GM11168 (cell line): Measurements from ENCODE around the gene FAM204A.

Experiments used
- in situ Hi-C: fragments of 300-500 bp; cut with MboI; formaldehyde crosslinking; loops from one replicate; pipeline ENCODE4 v1.12.0; 2022; ENCODE audit warnings: low sequenced_read_pairs; ENCODE audit not compliant: unreplicated experiment

Gene FAM204A

GRCh38 chr10:118341791-118342637, at the start of gene FAM204A:
TSS of gene FAM204A (minus strand) at chr10:118342324. CDS start at chr10:118336415, 5,909 bp downstream.
- in situ Hi-C loops = no loop called here

- in situ Hi-C loops = no loop called here
Measured at GRCh38 chr10:118383699-118384098, 41.6 kb upstream of the FAM204A start.

- in situ Hi-C loops = no loop called here
Measured at GRCh38 chr10:118383063-118383689, 41.1 kb upstream of the FAM204A start.

GRCh38 chr10:118374404-118374803, 32.3 kb upstream of the FAM204A start:
- in situ Hi-C loops = no loop called here

- in situ Hi-C loops = no loop called here
Measured at GRCh38 chr10:118373786-118374185, 31.7 kb upstream of the FAM204A start.

- in situ Hi-C loops = no loop called here
Measured at GRCh38 chr10:118370499-118370898, 28.4 kb upstream of the FAM204A start.

GRCh38 chr10:118369641-118370205, 27.6 kb upstream of the FAM204A start:
- in situ Hi-C loops = no loop called here

- in situ Hi-C loops = no loop called here
Measured at GRCh38 chr10:118365702-118366101, 23.6 kb upstream of the FAM204A start.

GRCh38 chr10:118362103-118362502, 20.0 kb upstream of the FAM204A start:
- in situ Hi-C loops = no loop called here

- in situ Hi-C loops = no loop called here
Measured at GRCh38 chr10:118358327-118358726, 16.2 kb upstream of the FAM204A start.

GRCh38 chr10:118357841-118358240, 15.7 kb upstream of the FAM204A start:
- in situ Hi-C loops = no loop called here

- in situ Hi-C loops = no loop called here
Measured at GRCh38 chr10:118356628-118357027, 14.5 kb upstream of the FAM204A start.

GRCh38 chr10:118355234-118355633, 13.1 kb upstream of the FAM204A start:
- in situ Hi-C loops = no loop called here

- in situ Hi-C loops = no loop called here
Measured at GRCh38 chr10:118349235-118349634, 7.1 kb upstream of the FAM204A start.

GRCh38 chr10:118343549-118343948, 1.4 kb upstream of the FAM204A start:
- in situ Hi-C loops = no loop called here

- in situ Hi-C loops = no loop called here
Measured at GRCh38 chr10:118343115-118343514, 991 bp upstream of the FAM204A start.

- in situ Hi-C loops = no loop called here
Measured at GRCh38 chr10:118342638-118343020, 505 bp upstream of the FAM204A start.

GRCh38 chr10:118340486-118340885, 1.6 kb downstream of the FAM204A start:
- in situ Hi-C loops = no loop called here

GRCh38 chr10:118339111-118339510, 3.0 kb downstream of the FAM204A start:
- in situ Hi-C loops = no loop called here

GRCh38 chr10:118337356-118337755, 4.8 kb downstream of the FAM204A start:
- in situ Hi-C loops = no loop called here

GRCh38 chr10:118333871-118334270, 8.3 kb downstream of the FAM204A start:
- in situ Hi-C loops = no loop called here
